H1 (cell line): ENCODE results near the gene GRID2.

Experiments used
- CHD2 ChIP-seq: IDR thresholded peaks from 2 replicates; pipeline ENCODE4 v1.6.1; 2012; ENCODE audit warnings: low read length, improper control_type of control experiment
- CTCF ChIP-seq, 3 experiments: IDR thresholded peaks; 1 replicate in 2 of 3; 2 replicates in 1 of 3; pipeline versions ENCODE4 v1.5.1 to v1.6.1; 2011; ENCODE audit warnings: low read length in 3 of 3, mild to moderate bottlenecking in 3 of 3, inconsistent platforms in 2 of 3, low read depth in 1 of 3, moderate library complexity in 1 of 3; ENCODE audit not compliant: insufficient read depth in 1 of 3; ENCODE audit errors: control extremely low read depth in 1 of 3
- POLR2A ChIP-seq, 2 experiments: IDR thresholded peaks; 1 replicate in 1 of 2; 2 replicates in 1 of 2; pipeline ENCODE4 v1.6.1; 2011; ENCODE audit warnings: low read depth in 2 of 2, low read length in 2 of 2, mild to moderate bottlenecking in 2 of 2; ENCODE audit errors: control extremely low read depth in 1 of 2

- TF ChIP-seq POLR2A (IDR thresholded peaks at IDR 0.05; ENCODE audit: control extremely low read depth in 1 of 2, low read depth in 2 of 2, low read length in 2 of 2) (no peak), CTCF (IDR thresholded peaks at IDR 0.05; ENCODE audit: control extremely low read depth in 1 of 3, insufficient read depth in 1 of 3, low read depth in 1 of 3, low read length in 3 of 3) (no peak), CHD2 (no peak)
Measured at GRCh38 chr4:93809773-93810172, 1506.0 kb downstream of the GRID2 start.
